GM21360 (cell line): ENCODE data around the gene STK16.

Experiments used
- ATAC-seq: cut with Tn5 transposase; IDR thresholded peaks from one replicate; pipeline ENCODE4 v1.9.1; 2021; ENCODE audit warnings: mild to moderate bottlenecking, moderate library complexity; ENCODE audit not compliant: unreplicated experiment

The STK16 gene

DNA sequence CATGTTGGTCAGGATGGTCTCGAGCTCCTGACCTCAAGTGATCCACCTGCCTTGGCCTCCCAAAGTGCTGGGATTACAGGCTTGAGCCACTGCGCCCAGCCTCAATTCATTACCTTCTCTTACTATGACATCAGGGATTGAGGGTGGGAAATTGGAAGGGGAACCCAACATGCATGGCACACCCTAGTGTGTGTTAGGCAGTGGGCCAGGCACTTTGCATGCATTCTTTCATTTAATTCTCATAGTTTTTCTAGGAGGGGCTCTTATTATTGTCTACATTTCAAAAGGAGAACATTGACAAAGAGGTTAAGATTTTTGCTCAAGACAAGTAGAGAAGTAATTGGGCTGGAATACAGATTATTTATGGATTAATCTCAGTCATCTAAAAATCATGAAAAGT lies 23.0 kb downstream of the STK16 start:
- ATAC-seq: no peak

DNA sequence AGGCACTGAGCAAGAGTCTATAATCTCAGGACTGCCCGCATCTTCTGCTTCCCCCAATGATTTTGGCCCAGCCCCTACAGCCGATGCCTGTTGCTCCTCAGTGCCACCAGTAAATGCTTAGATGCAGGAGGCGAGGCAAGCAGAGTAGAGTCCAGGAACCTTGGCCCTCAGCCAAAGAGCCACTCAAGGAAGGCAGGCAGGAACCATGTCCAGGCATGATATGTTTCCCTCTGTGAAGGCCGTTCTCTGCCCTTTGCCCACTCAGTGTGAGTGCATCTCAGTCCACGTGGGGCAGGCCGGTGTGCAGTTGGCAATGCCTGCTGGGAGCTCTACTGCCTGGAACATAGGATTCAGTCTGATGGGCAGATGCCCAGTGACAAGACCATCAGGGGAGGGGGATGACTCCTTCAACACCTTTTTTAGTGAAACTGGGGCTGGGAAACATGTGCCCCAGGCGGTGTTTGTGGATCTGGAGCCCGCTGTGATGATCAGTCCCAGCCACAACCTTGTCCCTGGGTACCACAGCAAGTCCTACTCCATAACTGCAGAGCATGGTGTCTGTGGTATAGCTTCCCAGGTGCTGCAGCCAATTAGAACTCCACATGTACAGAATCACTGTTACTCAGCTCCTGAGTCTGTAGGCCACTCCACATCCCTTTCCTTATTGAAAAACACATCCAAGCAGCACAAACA lies 24.2 kb downstream of the STK16 start:
- ATAC-seq: no peak

DNA sequence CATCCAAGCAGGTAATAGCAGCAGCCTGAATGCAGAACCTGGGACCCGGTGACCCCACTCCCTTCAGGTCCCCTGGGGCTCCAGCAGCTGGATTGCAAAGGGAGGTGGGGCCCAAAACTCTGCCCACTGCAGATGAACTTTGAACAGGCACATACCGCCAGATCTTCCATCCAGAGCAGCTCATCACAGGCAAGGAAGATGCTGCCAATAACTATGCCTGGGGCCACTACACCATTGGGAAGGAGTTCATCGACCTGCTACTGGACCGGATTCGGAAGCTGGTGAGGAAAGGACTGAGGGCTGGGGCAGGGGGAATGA lies 24.7 kb downstream of the STK16 start:
- no peak for ATAC-seq

DNA sequence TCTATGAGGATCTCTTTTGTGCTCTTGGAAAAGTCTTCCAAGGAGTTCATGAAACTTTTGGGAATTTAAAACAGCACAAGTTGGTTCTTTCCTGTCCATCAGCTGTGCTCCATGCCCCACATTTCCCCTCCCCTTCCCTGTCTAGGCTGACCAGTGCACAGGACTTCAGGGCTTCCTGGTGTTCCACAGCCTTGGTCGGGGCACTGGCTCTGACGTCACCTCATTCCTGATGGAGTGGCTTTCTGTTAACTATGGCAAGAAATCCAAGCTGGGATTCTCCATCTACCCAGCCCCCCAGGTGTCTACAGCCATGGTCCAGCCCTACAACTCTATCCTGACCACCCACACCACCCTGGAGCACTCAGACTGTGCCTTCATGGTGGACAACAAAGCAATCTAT lies 25.7 kb downstream of the STK16 start:
- no peak for ATAC-seq

DNA sequence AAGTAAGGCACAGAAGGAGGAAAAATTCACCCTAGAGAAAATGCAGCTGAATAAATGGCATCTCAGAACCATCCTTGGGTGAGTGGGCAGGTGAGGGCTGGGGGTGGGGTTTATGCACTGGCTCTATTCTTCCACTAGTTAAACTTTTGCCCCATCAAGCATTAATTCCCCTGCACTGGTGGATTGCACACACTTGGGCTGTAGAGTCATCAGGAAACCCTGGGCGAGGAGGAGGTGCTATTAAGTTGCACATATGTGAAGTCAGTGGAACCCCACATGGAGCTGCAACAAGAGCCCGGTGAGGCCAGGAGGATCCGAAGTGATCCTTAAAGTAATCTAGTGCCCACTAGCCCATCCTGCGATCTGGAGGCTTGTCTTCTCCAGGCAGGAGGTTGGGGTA lies 27.1 kb downstream of the STK16 start:
- no peak for ATAC-seq

DNA sequence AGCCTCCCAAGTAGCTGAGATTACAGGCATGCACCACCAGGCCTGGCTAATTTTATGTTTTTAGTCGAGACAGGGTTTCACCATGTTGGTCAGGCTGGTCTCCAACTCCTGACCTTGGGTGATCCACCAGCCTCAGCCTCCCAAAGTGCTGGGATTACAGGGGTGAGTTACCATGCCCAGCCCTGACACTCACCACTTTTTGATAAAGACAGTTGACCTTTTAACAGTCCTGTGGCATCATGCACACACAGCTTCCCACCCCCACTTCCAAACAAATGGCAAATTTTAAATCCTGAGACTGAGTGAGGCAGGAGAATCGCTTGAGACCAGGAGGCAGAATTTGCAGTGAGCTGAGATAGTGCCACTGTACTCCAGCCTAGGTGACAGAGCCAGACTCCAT lies 27.7 kb downstream of the STK16 start:
- ATAC-seq: no peak

DNA sequence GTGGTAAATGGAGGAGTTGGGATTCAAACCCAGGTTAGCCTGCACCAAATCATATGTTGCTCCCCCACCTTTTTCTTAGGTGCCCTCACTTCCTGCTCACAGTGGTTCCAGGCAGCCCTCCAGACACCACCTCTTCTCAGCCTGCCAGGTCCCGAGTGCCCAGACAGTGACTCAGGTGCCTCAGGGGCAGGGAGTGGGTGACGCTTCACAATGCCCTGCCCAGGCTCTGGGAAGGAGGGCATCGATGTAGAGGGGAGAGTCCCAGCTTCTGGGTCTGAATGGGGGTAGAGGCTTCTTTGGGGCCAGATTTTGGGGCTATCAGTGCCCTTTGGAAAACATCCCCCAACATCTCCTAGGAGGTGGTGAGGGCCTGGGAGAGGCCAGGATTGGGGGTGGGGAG lies 28.7 kb downstream of the STK16 start:
- no peak for ATAC-seq

DNA sequence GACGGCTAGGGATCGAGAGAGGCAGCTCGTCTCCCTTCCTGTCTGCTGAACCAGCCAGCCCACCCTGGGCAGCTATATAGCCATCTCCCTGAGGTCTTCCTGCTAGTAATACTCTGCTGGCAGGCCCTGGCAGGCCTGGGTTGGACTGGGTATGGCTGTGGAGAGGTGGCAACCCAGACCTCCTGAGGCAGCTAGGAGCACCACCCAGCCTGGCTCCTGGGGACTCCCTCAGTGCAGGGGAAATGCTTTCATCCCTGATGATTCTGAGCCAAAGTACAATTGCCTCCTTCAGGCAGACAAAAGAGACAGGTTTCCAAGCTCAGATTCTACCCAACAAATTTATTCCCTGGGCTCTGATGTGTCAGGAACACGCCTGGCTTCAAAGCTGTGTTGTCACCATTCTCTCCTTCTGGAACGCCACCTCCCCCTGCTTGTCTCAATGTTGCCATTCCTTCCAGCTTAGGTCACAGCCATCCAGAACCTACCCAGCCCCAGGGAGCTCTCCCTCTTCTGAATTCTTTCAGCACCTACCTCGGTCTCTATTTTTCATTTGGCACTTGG lies 29.2 kb downstream of the STK16 start:
- no peak for ATAC-seq

DNA sequence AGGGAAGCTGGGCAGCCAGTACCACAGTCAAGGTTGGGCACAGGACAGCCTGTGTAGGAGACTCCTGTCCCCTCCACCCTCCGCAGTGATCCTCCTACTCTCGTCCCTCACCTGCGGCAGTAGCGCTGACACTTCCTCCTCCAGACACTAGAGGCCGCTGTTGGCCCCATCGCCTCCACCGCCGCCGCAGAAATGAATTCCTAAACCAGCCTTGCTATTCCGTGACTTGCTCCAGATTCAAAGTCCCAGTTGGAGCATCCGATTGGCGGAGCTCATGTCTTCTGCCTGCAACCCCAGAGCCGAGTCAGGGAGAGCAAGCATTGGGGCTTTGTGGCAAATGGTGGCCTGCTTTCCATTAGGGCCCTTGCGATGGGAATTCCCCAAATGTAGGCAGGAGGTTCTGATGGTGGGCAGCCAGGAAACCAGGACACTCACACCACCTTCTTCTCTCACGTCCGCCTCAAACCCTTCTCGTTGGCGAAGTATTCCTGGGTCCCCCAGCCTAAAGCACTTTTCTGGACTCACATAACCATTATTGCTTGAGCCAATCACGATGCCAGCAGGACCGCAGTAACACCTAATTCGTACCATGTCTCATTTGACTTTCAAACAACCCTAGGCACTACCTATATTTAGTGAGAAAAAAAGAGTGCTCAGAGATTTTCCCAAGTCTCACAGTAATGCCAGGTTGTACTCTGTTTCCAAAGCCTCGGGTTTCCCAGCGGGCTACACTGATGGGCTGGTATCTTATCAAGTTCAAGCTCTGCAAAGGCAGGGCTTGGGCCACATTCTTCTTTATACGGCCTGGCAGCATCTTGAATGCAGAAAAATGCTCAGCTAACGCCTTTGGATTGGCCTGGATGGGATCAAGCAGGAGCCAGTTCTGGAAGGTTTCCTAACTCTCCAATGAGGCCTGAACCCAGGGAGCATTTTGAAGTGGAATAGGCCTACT lies 32.7 kb downstream of the STK16 start:
- ATAC-seq: no peak

DNA sequence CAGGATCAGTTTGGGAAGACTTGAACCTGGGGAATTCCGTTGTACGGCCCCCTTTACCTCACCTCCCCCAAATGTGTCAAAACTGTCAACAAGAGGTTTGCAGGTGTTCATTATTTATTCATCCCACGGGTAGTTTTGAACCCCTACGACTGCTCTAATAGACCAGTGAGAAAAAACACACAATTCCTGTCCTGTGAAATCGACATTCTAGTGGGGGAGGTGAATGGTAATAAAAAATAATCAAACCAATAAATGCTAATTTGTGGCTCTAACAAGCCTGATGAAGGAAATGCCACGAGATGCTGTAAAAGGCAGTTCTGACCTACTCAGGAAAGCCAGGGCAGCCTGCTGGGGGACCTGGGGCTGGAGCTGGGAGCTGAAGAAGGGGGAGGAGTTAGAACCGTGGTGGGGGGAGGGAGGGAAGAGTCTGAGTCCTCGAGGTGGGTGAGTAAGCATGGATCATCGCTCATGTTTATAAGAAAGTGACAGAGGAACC lies 33.4 kb downstream of the STK16 start:
- no peak for ATAC-seq

DNA sequence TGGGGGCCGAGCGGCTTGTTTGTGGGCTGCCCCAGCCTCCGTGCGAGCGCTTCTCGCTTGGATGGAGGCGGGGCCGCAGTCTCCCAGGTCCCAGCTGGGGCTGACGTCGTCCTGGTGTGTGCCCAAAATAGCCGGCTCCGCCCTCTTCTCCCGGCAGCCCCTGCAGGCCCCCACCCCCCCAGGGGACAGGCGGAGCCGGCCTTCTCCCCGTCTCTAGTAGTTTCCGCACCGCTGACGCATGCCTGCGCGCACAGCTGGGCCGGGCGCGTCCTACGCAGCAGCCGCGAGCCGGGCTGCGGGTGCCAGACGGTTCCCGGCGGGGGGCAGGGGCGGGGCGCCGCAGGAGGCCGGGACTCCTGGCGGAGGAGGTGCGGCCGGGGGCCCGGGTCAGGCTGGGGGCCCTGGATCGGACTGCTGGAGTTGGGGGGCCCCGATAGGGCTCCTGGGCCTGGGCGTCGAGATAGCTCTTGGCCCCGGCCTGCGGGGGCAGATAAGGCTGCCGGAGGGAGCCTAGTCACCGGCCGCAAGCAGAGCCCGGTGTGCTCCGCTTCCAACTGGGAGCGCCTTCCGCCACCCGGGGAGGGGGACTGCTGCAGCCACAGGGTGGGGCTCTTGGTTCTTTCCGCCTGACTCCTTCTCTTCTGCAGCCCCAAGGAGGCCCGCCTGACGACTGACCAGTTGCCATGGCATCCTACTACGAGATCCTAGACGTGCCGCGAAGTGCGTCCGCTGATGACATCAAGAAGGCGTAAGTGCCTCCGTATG lies 34.1 kb downstream of the STK16 start, which contains the start of gene DNAJB2:
DNAJB2 (plus strand) TSS at position 216 of the 765 bp plus-strand sequence; CDS start at position 684, 468 bp downstream.
- ATAC-seq: peak; percentile 83

DNA sequence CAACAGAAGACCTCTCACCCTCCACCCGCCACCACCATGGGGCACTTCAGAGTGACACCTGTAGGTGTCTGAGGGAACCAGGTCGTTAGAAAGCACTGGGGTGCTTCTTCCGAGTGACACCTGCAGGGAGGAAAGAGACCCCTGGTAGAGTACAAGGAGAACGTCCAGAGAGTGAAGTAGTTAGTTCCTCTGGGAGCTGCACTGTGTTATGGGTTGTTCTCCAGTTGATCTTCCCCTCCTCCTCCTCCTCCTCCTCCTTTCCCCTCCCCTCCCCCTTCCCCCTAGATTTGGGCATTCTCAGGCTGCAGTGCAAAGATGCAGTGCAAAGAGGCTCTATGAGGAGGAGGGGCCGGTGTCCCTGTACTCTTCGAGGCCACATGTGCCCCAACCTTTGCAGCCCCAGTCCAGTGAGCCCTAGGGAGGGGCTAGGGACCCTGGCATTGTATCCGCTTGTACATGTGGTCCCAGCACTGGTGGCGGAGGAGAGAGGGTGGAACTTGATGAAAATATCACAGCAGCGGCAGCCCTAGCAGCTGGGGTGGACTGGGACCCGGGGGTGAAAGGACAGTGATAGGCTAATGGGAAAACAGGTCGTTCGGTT lies 34.7 kb downstream of the STK16 start:
- ATAC-seq: no peak

DNA sequence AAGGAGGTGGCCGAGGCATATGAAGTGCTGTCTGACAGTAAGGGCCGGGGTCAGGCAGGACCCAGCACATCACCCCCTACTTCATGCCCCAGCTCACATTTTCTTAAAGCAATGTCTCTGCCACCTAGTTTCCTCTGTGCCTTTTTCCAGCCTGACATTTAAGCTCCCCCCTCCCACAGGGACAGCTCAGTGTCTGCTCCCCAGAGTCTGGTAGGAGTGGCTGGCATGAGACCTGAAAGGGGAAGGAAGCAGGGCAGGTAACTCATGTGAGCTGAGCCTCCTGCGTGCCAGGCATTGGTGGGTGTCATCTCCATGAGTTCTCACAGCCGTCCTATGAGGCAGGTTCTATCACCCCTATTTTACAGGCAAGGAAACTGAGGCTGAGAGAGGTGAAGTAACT lies 35.4 kb downstream of the STK16 start:
- ATAC-seq: no peak

DNA sequence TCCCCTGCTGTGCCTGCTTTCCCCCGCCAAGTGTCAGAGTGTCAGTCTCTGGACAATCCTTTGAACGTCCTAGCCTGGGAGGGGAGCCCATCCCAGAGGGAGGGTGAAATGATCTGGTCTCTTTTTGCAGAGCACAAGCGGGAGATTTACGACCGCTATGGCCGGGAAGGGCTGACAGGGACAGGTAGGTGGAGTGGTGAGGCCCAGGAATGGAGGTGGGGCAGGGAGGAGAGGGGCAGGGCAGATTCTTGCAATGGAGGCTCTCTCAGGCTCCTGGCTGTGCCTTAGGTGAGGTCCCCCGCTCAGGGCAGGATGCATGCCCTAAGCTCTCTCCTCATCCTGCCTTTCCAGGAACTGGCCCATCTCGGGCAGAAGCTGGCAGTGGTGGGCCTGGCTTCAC lies 36.3 kb downstream of the STK16 start:
- no peak for ATAC-seq

DNA sequence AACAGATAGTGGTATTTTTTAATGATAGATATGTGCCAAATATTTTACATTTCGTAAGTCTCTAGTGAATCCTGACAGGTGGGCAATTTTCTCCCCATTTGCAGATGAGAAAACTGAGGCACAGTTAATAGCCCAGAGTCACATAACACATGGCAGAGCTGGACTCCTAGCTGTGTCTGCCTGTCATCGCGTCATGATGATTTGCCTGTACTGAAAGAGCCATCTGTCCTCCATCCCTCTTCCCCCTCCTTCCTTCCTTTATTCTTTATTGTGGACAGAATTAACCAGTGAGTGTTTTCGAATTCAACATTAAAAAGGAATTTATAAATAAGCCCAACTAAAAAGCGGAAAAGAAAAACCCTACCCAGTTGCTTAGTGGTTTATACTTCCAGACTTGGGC lies 37.1 kb downstream of the STK16 start:
- ATAC-seq: no peak

DNA sequence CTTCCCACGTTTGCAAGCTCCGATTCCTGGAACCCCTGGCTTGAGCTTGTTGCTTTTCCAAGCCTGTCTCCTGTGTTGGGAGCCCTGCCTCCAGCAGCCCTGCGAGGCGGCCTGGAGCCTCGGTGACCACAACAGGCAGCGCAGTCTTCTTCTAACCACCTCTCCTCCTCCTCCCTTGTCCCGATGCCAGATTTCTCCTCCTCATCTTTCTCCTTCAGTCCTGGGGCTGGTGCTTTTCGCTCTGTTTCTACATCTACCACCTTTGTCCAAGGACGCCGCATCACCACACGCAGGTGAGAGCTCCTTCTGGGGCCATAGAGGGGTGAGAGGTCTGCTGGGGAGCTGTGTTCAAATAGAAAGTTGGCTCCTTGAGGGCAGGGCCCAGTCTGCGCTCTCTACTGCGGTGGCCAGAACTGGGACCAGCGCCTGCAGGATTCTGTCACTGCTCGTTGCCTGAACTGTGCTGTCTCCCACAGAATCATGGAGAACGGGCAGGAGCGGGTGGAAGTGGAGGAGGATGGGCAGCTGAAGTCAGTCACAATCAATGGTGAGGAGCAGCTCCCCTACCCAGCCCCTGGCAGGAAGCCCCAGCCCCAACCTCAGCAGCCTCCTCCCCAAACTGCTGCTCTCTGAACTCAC lies 37.8 kb downstream of the STK16 start:
- no peak for ATAC-seq

DNA sequence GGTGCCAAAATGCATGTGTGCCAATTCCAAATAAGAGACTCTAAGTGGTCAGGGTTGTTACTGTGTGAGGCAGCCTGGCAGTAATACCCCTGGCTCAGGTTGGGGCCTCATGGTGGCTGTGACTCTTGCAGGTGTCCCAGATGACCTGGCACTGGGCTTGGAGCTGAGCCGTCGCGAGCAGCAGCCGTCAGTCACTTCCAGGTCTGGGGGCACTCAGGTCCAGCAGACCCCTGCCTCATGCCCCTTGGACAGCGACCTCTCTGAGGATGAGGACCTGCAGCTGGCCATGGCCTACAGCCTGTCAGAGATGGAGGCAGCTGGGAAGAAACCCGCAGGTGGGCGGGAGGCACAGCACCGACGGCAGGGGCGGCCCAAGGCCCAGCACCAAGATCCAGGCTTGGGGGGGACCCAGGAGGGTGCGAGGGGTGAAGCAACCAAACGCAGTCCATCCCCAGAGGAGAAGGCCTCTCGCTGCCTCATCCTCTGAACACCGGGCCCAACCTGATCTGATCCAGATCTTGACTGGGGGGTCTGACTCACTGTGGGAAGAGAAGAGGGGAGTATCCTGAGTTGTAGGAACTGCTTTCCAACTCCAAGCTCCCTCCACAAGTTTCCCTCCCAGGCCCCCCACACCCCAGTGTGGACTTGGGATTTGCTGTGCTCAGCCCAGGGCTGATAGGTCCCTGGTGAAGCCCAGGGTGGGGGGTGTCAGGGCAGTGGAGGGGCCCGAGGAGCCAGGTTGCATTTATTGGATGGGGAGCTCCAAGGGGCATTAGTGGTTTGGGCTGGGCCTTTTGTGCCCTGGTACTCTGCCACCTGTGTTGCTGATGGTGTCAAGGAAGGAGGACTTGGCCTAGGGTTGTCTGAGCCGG lies 39.5 kb downstream of the STK16 start:
- no peak for ATAC-seq

DNA sequence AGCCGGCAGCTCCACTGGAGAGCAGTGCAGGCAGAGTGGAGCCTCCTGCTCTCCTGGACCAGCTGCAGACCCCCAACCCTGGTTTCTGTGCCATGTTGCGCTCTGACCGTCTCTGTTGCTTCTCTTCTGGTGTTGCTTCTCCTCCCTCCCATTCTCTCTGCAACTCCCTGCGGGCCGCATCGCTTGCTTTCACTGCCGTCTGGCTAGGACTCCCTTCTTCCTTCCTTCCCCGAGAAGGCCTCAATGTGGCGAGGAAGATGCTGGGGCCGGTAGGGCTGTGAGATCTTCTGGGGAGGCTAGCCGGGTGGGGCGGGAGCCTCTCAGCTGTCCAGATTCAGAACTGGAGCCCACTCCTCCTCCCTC lies 40.1 kb downstream of the STK16 start:
- ATAC-seq: no peak

DNA sequence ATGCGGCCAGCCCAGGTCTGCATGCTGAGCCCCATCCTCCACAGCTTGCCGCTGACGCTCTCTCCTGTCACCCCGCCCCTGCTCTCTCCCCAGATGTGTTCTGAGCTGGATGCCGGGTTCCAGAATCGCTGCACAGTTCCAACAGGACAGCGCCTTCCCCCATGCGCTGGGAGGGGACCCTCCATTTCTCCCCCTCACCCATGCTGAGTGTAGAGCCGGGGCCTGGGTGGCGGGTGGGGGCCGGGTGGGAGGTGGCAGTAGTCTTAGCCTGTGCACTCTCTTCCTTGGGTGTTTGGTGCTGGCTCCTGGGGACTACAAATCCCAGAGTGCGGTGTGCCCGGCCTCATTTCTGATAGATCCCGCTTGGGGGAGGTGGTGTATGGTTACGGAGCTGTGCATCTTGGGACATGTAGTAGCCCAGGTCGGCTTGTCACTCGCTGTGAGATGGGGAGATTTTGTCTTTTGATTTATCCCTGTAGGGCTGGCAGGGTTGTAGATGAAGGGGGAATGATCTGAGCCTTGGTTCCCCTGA lies 40.7 kb downstream of the STK16 start:
- ATAC-seq: no peak
